GM12865 (cell line): Measurements from ENCODE around the gene GRIN2C.

ENCODE experiments used
- DNase-seq: peaks from one replicate; pipeline ENCODE4 v3.0.0; 2010; ENCODE audit warnings: low read depth
- H3K4me3 ChIP-seq: 2 replicates; pipeline ENCODE4 v1.5.1; 2011; ENCODE audit warnings: mild to moderate bottlenecking, low read depth, low read length, control low read depth
- CTCF ChIP-seq: IDR thresholded peaks from 2 replicates; pipeline ENCODE4 v1.5.1; 2011; ENCODE audit warnings: low read length, control low read depth, low read depth, inconsistent platforms; ENCODE audit not compliant: insufficient read depth; ENCODE audit errors: missing control alignments

The GRIN2C gene

GRCh38 chr17:74804683-74805082 is 55.0 kb downstream of the GRIN2C start:
- no peak for TF ChIP-seq CTCF
- no peak for DNase-seq
- H3K4me3 ChIP-seq, result no peak overlapping the region

GRCh38 chr17:74803971-74804370 is 55.7 kb downstream of the GRIN2C start:
- TF ChIP-seq CTCF, result no peak
- DNase-seq, result no peak
- no peak overlapping the region for H3K4me3 ChIP-seq

DNA sequence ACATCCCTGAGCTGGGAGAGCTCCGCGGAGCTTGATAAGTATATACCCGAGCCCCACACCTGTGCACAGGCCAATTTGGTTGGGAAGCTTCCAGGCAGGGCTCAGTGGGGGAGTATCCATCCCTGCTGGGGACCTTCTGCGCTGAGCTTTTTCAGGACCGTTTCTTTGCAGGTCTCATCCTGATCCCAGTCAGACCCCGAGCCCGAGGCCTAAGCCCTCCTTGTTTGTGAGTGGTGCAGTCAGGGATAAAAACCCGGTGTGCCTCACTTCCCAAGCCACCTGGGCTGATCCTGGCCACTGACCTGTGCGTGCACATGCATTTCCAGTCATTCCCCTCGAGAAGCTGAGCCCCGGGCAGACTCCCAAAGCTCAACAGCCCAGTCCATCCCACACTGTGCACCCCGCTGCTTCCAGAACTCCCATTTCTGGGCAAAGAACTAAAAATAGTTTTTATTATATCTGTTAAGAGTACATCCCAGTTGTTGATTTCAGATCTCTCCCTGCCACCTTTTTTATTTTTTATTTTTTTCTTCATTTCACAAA is 56.2 kb downstream of the GRIN2C start:
- H3K4me3 ChIP-seq, result no peak overlapping the region
- no peak for TF ChIP-seq CTCF
- no peak for DNase-seq

DNA sequence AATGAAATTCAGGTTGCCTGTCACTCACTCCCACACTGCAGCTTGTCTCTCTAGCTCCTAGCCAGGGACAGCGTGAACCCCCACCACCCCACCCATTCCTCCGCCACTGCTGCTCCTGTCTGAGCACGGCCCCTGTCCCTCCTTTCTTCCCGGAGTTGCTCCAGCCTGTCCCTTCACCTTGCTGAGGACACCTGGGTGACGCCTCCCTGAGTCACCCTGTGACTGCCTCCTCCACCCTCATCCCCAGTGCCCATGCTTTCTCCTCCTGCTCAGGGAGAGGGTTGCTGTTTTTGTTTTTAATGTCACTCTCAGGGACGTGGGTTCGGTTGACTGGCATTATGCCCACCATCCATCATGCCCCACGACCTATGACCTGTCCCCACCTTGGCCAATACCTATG is 57.8 kb downstream of the GRIN2C start:
- no peak overlapping the region for H3K4me3 ChIP-seq
- no peak for TF ChIP-seq CTCF
- DNase-seq, result no peak

DNA sequence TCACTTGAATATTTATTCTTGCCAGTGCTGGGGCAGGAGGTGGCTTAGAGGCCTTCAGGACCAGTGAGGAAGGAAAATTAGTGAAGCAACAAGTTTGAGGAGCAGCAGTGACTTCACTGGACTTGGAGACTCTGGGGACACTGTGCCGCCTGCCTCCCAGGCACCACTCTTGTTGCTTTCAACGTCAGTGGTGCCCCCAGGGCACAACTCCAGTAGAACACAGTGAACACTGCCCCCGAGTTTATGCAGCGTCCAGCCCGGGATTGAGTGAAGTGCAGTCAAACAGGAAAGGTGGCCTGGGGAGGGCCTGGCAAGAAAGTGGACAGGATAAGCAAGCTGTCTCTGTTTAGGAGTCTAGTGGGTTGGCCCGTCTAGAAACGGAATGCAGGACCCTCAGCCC is 59.2 kb downstream of the GRIN2C start:
- no peak for TF ChIP-seq CTCF
- H3K4me3 ChIP-seq, result no peak overlapping the region
- DNase-seq, result no peak

DNA sequence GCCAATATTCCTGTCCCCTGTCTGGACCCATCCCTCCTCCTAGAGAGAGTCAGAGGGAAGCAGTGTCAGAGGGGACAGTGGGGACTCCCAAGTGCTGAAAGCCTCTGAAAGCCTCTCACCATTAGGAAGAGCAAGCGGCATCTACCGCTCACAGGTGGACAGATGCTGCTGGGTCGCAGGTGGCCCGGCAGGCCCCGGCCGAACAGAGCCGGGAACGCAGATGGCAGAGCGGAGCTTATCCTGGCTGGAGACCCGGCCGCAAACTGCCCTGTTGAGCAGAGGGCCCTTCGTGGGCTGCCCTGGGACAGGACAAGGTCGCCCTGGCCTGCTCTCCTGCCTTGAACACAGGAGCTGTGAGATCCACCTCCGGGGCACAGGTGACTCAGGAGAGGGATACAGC is 60.6 kb downstream of the GRIN2C start:
- no peak for TF ChIP-seq CTCF
- no peak overlapping the region for H3K4me3 ChIP-seq
- no peak for DNase-seq

DNA sequence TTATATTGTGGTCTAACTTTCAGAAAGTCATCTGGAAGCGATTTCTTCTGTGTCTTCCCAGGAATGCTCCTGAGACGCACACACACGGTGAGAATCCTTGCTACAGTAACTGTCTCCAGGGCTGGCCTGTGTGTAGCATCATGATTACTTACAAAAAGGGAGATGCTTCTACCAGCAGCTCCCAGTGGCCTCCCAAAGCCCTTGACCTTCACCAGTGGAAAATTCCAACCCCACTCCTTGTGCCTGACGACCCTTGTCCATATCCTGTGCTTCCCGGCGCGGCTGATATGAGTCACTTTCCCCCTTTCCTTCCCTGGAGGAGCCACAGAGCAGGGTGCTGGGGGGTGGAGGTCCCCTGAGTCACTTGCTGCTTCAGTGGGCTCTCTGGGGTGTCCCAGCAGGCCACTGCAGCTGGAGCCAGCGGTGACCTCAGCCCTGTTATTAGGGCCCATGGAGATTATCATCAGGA is 61.4 kb downstream of the GRIN2C start:
- DNase-seq, result no peak
- no peak for TF ChIP-seq CTCF
- H3K4me3 ChIP-seq, result no peak overlapping the region
